ENCODE data around the gene EIF5.

Gene EIF5

DNA sequence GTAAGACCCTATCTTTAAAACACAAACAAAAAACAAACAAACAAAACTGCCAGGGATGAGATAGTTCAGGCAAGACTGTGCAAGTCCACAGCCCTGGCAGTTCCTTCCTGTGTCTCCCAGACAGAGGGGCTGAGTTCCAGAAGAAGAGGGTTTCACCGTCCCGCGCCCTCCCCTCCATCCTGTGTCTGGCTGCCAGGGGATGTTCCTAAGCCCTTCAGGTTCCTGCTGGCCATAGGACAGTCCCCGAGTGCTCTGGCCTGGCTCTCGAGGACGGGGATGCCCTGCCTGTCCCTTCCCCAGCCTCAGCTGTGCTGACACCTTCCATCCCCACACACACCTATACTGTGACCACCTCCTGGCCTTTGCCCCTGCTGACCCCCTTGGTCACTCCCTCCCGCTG lies 40.6 kb upstream of the EIF5 start:
- FAIRE-seq (no peak), DNase-seq (ENCODE audit: insufficient read length) (no peak)
- no peak for TF ChIP-seq TAF1 (IDR thresholded peaks at IDR 0.05; ENCODE audit: borderline replicate concordance, low read depth, low read length)
- no peak for TF ChIP-seq POLR2A (IDR thresholded peaks at IDR 0.05; ENCODE audit: low read depth, low read length)

DNA sequence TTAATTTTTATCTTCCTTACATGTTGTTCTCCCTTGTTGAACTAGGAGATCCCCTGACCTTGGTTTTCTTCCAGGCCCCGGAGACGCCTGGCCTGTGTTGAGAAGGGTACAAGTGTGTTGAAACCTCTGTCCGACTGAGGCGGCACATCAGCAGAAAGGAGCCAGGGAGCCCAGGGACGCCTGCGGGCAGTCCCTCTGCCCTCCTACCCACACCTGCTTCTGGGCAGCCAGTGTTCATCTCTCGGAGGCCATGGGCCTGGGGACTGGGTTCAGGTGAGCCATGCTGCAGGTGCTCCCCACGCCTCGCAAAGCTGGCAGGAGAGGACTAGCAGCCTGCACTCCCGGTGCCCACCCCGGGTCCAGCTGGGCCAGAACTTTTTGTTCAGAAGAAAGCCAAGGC lies 39.9 kb upstream of the EIF5 start:
- no peak for DNase-seq (ENCODE audit: insufficient read length)
- TF ChIP-seq POLR2AphosphoS5 (IDR thresholded peaks at IDR 0.05; ENCODE audit: low read depth, low read length), result no peak
- no peak for TF ChIP-seq TAF1 (IDR thresholded peaks at IDR 0.05; ENCODE audit: borderline replicate concordance, low read depth, low read length)
- TF ChIP-seq POLR2A (IDR thresholded peaks at IDR 0.05; ENCODE audit: low read depth, low read length), result no peak
- FAIRE-seq, result no peak

DNA sequence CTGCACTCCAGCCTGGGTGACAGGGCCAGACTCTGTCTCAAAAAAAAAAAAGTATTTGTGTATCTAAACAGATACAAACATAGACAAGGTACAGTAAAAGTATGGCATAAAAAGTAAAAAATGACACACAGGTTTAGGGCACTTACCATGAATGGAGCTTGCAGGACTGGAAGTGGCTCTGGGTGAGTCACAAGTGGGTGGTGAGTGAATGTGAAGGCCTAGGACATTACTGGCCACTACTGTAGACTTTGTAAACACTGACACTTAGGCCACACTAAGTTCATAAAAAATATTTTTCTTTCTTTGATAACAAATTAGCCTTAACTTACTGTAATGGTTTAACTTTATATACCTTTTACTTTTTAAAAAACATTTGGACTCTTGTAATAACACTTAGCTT lies 38.0 kb upstream of the EIF5 start:
- DNase-seq (ENCODE audit: insufficient read length) (no peak), FAIRE-seq (no peak)
- TF ChIP-seq POLR2AphosphoS5 (IDR thresholded peaks at IDR 0.05; ENCODE audit: low read depth, low read length), result no peak
- no peak for TF ChIP-seq TAF1 (IDR thresholded peaks at IDR 0.05; ENCODE audit: borderline replicate concordance, low read depth, low read length)
- TF ChIP-seq POLR2A (IDR thresholded peaks at IDR 0.05; ENCODE audit: low read depth, low read length), result no peak

DNA sequence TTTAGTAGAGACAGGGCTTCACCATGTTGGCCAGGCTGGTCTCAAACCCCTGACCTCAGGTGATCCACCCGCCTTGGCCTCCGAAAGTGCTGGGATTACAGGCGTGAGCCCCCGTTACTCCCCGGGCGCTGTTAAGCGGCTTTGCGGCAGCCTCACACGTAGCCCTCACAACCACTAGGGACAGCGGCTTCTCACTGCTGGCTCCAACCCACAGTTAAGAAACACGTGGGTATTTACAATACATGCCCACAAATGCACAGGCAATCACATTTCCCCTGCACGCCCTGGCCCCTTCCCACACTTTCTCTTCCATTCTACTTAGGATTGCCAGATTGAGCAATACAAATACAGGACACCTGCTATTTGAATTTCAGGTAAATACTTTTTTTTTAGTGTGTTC lies 37.0 kb upstream of the EIF5 start:
- no peak for TF ChIP-seq POLR2AphosphoS5 (IDR thresholded peaks at IDR 0.05; ENCODE audit: low read depth, low read length)
- DNase-seq (ENCODE audit: insufficient read length), result no peak
- FAIRE-seq, result no peak

DNA sequence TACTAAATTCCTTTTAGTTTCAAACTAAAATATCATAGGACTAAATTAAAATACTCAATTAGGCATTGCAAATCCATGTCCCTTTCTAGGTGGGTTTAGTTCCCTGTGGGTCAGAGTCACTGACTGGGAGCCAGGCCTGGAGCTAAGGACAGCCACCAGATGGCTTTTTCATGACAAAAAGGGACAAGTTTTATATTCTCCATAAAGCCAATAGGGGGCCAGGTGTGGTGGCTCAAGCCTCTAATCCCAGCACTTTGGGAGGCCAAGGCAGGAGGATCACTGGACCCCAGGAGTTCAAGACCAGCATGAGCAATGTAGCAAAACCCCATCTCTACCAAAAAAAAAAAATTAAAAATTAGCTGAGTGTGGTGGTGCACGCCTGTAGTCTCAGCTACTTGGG lies 35.4 kb upstream of the EIF5 start:
- TF ChIP-seq TAF1 (IDR thresholded peaks at IDR 0.05; ENCODE audit: borderline replicate concordance, low read depth, low read length) (no peak), POLR2A (IDR thresholded peaks at IDR 0.05; ENCODE audit: low read depth, low read length) (no peak), POLR2AphosphoS5 (IDR thresholded peaks at IDR 0.05; ENCODE audit: low read depth, low read length) (no peak)
- no peak for DNase-seq (ENCODE audit: insufficient read length)
- FAIRE-seq, result no peak

DNA sequence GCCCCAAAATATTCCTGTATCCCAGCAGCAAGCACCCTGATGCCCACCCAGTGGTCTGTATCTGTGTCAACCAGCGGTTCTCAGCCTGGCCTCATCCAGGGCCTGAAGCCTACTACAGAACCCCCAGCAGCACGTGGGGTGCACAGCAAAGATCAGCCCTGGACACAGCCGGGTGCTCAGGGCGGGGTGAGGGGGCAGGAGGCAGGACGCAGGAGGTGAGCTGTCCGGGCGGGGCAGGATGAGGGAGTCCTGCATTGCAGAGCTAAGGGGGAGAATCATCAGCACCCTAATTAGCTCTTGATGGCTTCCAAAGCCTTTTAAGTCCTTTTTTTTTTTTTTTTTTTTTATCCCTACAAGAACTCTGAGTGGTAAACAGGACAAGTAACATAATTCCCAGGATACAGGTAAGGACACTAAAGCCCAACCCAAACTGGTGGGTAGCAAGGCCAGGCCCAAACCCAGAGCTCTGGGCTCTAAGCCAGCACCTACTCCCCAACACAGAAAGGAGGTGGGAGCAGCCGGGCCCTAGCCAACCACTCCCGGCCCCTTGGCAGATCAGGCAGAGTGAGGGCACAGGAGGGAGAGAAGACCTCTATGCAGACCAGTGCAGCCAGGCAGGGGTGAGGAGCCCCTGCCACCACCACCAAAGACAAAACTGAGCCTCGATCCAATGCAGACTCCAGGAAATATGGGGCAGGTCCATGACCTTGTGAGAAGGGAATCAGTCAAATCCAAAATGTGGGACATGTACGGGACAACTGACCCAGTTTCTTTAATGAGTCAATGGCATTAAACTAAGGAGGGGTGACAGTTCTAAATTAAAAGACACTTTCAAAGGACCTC lies 32.3 kb upstream of the EIF5 start:
- FAIRE-seq, result no peak
- TF ChIP-seq POLR2A (IDR thresholded peaks at IDR 0.05; ENCODE audit: low read depth, low read length), result no peak
- DNase-seq (ENCODE audit: insufficient read length), result no peak

DNA sequence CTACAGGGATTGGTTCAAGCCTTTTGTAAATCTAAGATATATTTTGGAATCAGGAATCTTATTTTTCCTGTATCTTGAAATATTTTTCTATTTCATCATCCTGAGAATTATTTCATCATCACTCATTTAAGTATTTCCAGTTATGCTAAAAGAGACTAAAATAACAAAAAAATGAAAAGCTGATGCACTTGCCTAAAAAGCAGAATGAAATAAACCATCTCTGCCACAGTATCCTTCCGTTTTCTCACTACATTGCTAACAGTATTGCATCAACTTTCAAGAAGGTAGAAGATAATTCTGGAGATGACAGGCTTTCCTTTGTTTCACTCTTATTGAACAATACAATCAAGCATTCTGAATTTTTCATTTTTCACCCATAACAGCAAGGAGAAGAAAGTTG lies 31.1 kb upstream of the EIF5 start:
- FAIRE-seq (no peak), DNase-seq (ENCODE audit: insufficient read length) (no peak)
- TF ChIP-seq POLR2AphosphoS5 (IDR thresholded peaks at IDR 0.05; ENCODE audit: low read depth, low read length), result no peak
- no peak for TF ChIP-seq TAF1 (IDR thresholded peaks at IDR 0.05; ENCODE audit: borderline replicate concordance, low read depth, low read length)
- no peak for TF ChIP-seq POLR2A (IDR thresholded peaks at IDR 0.05; ENCODE audit: low read depth, low read length)

DNA sequence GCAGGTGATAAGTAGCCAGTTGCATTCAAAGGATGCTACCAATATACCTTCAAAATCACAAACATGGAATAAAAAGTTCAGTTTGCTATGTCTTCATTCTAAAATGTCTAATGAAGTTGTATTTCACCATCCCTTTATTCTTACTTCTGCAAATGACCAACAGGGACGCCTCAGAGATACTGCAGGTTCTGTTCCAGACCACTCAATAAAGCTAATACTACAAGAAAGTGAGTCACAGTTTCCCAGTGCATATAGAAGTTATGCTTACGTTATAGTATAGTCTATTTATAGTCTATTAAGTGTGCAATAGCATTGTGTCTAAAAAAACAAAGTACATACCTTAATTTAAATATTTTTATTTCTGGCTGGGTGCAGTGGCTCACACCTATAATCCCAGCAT lies 29.3 kb upstream of the EIF5 start:
- FAIRE-seq (no peak), DNase-seq (ENCODE audit: insufficient read length) (no peak)
- TF ChIP-seq TAF1 (IDR thresholded peaks at IDR 0.05; ENCODE audit: borderline replicate concordance, low read depth, low read length), result no peak
- TF ChIP-seq POLR2AphosphoS5 (IDR thresholded peaks at IDR 0.05; ENCODE audit: low read depth, low read length), result no peak
- no peak for TF ChIP-seq POLR2A (IDR thresholded peaks at IDR 0.05; ENCODE audit: low read depth, low read length)

DNA sequence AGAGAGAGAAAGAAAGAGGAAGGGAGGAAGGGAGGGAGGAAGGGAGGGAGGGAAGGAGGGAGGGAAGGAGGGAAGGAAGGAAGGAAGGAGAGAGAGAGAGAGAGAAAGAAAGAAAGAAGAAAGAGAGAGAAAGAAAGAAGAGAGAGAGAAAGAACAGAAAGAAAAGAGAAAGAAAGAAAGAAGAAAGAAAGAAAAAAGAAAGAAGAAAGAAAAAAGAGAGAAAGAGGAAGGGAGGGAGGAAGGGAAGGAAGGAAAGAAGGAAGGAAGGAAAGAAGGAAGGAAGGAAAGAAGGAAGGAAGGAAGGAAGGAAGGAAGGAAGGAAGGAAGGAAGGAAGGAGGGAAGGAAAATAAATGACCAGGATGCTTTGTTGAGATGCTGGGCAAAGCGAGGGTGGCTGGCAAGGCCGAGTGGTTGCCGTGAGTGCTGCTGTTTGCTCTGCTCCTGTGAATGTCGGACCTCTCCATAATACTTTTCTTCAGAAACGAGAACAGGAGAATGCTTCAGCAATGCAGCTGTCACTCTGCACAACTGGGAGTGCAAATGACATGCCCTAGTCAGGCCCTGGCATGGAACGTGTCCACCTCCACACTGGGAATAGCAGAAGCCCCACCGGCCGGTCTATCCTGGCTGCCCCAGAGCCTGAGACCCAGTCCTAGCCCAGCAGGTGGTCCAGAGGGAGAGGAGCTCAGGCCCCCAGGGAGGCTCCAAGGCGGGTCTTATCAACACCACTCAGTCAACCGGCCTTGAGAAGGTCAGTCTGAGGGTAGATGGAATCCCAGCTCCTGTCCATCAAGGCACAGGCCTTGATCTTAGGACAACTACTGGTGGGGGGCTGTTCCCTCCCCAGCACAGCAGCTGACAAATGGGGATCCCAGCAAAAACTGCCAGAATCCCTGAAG lies 25.1 kb upstream of the EIF5 start:
- DNase-seq (ENCODE audit: insufficient read length) (no peak), FAIRE-seq (no peak)
- no peak for TF ChIP-seq TAF1 (IDR thresholded peaks at IDR 0.05; ENCODE audit: borderline replicate concordance, low read depth, low read length)

DNA sequence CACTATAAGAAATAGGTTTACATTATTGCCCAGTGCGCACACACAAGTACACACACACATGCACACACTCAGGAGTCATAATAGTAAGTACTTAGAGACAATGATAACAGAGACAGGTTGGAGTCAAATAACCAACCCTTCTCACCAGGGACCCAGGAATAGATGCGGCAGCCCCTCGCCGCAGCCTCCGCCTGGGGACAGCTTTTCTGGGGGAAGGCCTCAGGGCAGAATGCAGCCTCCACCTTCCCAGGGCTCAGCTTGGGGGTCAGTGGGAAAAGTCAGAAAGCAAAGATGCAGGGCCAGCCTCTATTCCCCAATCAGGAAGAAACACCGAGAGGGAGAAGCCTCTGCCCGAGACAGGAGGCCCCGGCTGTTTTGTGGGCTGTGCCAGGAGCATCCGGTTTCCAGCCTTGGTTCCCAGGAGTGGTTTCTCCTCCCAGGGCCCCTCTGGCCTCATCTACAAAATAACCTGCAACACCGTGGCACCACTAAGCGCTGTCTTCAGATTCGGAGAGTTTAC lies 23.4 kb upstream of the EIF5 start:
- FAIRE-seq (no peak), DNase-seq (ENCODE audit: insufficient read length) (no peak)
- no peak for TF ChIP-seq POLR2AphosphoS5 (IDR thresholded peaks at IDR 0.05; ENCODE audit: low read depth, low read length)

DNA sequence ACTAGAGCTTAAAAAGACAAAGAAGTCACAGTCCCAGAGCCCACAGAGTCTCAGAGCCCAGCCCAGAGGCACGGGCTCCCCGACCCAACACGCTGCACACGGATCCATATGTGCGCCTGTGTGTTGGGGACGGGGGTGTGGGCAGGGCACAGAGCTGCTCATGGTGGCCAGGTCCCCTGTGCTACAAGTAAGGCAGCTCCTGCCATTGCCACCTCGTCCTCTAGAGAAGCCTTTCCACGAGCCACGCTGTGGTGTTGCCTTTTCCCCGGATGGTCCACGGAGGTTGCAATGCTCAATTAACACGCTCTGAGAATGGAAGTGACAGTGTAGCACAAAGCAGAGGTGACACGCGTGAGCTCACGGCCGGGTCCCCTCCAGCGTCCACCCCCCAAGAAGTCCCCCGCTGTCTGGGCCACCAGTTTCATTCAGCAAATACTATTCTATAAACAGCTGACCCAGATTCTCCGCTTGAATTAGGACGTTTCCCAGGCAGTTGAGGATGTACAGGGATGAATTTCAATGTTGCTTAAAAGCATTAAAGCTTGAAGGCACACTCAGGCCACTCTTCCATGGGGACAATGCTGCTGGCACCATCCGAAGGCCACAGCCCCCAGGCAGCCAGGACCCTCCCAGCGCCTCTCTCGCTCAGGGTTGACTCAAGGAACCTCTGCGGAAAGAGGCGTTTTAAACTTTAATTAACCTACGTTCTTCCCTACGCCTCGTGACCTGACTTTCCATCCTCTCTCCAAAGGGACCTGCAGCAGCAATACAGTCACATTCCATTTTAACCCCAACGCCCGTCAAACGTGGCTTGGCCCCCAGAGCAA lies 22.7 kb upstream of the EIF5 start:
- no peak for DNase-seq (ENCODE audit: insufficient read length)
- TF ChIP-seq POLR2A (IDR thresholded peaks at IDR 0.05; ENCODE audit: low read depth, low read length) (no peak), TAF1 (IDR thresholded peaks at IDR 0.05; ENCODE audit: borderline replicate concordance, low read depth, low read length) (no peak), POLR2AphosphoS5 (IDR thresholded peaks at IDR 0.05; ENCODE audit: low read depth, low read length) (no peak)
- no peak for FAIRE-seq
